GM21423 (cell line): Measurements from ENCODE around the gene CDH23.

Experiments used
- ATAC-seq: cut with Tn5 transposase; IDR thresholded peaks from one replicate; pipeline ENCODE4 v1.9.1; 2021; ENCODE audit warnings: mild to moderate bottlenecking, moderate library complexity; ENCODE audit not compliant: unreplicated experiment

The CDH23 gene

DNA sequence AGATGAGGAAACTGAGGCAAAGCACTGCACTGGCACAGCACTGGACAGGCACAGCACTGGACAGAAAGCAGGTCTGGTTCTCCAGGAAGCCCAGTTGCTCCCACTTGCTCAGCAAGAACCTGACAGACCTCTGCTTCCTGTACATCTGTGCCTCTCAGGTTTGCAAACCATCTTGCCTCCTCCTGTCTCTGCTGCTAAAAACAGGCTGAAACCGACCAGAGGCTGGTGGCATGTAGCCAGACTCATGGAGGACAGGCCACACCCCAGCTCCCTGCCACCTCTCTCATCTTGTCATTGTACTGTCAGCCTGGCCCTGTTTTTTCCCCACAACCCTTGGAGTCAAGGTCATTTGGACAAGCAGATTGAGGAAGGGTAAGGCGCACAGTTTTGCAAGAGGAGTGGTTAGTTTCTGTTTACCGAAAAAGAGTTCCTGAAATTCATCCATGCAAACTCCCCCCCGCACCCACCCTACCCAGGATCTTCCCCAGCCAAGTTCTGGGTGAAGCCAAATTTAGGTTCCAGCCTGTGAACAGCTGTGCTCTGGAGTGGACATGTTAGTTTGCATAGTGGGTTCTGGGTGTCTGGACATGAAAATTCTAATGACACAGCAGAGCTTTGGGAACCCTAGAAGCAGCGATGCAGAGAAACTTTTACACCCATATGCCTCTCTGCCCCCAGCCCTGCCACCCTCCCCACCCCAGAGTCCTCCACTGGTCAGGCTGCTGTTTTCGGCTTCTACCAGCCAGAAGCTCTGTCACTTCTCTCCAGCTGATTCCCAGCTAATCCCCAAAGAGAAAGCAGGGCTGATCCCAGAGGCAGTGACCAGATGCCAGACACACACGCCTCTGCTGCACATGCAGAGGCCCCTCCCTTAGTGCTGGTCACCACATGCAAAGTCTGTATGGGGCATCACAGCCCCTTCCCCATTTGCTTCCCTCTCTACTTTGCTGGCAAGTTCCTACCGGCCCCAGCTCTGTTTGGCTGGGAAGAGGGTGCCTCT, 331.3 kb downstream of the CDH23 start:
- peak; percentile 50 for ATAC-seq

DNA sequence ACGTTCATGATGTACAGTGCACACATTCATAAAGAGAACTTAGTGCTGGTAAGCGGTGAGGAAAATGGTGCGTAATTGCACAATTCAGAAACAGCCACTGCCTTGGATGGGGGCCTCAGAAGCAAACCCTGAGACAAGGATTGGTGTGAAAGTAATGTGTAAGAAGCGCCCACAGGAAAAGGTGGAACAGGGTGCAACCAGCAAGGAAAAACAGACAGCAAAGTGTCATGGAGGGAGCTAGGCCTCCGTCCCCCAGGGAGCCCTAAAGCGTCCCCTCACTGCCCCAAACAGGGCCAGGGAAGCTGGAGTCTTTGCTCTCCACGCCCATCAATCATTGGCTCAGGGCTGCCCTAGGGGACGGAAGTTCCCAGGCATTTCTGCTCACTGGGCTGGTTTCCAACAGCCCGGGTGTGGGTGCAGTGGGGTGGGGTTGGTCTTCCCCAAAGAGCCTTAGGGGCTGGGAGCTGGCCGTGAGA, 332.5 kb downstream of the CDH23 start:
- ATAC-seq: no peak

DNA sequence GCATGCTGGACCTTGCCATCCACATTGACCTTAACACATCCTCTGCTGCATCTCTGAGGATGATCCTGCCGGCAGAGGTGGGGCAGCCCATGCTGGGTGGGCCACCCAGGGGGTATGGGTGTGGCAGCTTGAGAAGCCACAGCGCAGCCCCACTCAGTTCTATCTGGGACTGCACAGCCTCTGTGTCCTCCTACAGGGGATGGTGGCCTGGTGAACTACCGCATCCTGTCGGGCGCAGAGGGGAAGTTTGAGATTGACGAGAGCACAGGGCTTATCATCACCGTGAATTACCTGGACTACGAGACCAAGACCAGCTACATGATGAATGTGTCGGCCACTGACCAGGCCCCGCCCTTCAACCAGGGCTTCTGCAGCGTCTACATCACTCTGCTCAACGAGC, 335.1 kb downstream of the CDH23 start:
- no peak for ATAC-seq

DNA sequence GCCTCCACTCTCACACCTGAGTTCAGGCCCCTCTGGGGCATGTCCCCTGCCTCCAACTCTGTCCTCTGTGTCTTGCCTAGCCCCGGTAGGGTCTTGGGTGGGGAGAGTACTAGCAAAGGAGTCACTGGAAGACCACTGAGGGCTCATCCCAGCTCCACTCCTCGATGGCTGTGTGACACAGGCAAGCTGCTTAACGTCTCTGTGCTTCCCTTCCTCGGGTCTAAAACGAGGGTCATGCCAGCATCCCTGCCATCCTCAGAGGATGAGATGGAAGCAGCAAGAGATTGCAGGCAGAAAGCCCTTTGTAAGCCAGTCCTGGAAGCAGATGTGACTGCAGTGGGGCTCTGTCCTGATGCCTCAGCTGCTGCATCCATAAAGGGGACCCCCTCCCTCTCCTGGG, 338.1 kb downstream of the CDH23 start:
- no peak for ATAC-seq

DNA sequence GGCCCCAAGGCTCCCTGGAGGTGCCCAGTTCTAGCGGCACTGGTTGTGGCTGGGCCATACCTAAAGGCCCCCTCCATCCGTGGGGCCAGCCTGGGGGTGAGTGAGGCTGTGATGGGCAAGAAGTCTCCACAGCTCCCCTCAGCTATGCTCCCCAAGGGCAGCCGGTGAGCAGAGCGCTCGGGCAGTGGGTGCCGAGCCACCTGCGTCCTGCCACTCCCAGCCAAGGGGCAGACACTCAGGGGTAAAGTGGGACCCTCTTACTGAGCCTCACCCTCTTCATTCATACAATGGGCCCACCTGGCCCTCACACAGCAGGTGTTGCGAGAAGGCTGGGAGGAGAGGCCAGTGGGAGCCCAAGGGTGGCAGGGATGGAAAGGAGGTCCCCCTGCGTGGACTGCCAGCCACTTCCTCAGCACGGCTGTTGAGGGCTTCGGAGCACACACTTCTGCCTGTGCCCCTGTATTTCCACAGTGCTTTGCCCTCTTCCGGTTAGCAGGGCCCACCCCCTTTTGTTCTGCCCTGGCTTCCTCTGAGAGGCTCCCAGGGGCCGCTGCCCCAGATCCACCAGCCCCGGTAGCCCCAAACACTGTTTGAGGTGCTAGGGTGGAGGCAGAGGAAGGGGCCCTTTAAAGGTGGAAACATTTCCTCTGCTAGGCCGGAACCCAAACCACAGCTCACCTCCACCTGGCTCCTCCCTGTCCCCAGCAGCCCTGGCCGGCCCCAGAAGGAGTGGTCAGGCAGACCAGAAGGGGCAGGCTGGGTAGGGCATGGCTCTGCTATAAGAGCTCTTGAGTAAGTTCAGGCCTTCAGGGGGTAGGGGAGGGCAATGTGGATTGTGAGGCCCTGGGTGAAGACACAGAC, 339.2 kb downstream of the CDH23 start:
- no peak for ATAC-seq

- ATAC-seq: no peak
These were observed 339.8 kb downstream of the CDH23 start for GRCh38 chr10:71736570-71736952.

GRCh38 chr10:71737001-71737833, 340.5 kb downstream of the CDH23 start:
- no peak for ATAC-seq

DNA sequence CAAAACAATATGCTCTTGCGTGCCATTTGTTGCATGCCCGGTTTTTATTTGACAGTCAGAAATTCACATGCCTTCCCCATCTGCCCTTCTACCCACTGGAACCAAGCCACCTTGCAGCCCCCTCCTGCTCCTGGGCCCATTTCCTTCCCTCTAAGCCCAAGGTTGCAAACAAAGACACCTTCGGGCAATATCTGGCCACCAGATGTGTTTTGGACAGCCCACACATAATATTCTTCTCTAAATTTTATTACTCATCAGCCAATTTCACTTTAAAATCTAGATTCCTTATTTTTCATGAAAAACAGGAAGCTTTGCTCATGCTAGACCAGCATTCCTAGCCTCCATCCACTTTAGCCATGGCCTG, 341.1 kb downstream of the CDH23 start:
- ATAC-seq: no peak

- ATAC-seq: no peak
These were observed 342.7 kb downstream of the CDH23 start for GRCh38 chr10:71739358-71739900.

GRCh38 chr10:71740069-71740653, 343.4 kb downstream of the CDH23 start:
- no peak for ATAC-seq

- ATAC-seq: no peak
These were observed 344.3 kb downstream of the CDH23 start for GRCh38 chr10:71741029-71741428.

GRCh38 chr10:71741671-71742070, 345.0 kb downstream of the CDH23 start:
- no peak for ATAC-seq

- ATAC-seq: no peak
These were observed 345.8 kb downstream of the CDH23 start for GRCh38 chr10:71742301-71743088.

DNA sequence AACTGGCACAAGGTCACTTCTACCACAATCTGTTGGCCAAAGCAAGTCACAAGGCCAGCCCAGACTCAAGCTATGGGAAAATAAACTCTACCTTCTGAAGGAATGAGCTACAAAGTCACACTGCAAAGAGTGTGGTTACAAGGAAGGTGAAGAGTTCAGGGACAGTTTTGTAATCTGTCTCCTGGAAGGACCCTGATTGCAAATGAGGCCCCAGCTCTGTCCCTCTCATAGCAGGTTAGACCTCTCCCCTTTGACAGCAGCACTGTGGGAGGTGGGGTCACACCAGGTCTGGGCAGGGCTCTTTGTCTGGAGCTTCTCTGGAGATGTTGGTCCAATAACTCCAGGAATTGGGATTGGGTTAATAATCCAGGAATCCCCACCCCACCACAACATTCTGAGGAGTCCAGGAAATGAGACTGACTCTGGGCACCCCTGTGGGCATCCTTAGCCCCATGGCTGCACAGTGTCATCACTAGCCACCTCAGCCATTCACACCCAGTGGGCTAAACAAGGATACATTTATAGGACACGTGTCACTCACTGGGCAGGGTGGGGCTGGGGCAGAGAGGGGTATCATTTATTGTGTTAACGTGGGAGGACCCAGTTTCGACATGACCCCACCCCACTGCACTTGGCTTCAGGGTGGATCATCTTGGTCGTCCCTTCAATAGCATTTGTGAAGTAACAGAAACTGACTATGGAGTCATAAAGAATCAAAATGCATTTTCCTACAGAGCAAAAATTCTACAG, 346.5 kb downstream of the CDH23 start:
- no peak for ATAC-seq

DNA sequence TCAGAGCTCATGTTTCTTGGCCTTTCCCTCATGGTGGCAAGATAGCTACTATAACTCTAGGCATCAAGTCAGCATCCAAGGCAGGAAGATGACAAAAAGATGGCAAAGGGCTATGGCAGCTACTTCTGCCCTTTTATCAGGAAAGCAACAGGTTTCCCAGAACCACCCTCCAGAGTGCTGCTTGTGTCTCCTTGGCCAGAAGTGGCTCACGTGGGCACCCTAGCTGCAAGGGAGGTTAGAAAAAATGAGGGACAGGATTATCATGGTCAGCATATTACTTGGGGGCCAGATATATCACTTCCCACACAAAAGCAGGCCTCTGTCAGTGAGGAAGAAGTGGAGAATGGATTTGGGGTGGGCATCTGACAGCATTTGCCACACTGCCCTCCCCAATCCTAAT, 347.1 kb downstream of the CDH23 start:
- no peak for ATAC-seq

DNA sequence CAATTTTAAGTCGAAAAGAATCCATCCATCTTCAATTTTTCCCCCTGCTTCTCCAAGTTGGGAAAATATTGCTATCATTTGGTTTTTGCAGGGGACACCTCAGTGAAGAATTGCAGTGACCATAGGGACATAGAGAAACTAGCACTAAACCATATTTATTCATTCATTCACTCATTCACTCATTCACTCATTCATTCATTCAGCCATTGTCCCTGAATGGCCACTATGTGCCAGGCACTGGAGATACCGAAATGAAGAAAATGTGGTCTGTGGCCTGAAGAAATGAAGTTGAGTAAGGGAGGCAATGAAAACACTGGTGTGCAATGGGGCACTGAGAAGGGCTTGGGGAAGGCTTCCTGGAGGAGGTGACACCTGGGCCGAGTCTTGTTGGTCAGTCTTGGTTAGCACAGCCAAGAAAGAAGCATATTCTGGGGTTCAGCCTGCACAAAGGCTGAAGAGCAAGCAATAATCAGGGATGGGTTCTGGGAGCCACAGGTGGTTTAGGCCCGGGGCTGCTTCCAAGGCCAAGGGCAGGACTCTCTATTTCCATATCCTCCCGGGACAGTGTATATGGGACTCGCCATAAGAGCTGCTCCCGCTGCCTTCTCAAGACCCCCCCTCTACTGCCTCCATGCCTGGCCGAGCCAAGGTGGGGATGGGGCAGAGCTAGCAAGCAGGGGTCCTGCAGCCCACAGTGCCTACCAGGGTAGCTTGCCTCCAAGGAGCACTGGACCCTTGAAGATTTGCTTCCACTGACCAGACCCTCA, 348.4 kb downstream of the CDH23 start:
- ATAC-seq: no peak

DNA sequence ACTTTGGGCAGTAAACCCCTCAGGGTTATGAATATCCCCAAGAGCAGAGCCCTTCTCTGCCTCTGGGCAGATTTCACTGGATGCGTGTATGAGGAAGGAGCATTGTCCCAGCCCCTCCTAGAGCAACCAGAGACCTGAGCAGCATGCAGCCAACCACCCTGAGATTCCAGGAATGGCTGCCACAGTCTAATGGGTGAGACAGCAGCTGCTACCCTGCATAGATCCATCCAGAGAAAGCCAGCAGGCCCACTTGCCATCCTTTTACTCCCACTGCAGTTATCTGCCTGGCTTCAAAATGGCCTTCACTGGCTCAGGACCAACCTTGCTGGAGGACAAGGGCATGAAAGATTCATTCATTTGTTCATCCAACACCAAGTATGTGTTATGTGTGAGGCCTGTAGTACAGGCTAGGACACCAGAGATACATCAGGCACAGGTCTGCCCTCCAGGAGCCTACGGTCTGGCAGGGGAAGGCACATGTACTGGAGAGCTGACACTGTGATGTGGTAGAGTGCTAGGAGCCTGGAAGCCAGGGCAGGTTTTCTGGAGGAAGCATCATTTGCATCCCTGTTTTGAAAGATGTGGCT, 349.0 kb downstream of the CDH23 start:
- no peak for ATAC-seq
